Measurements from ENCODE around the gene AADAT.

DNA sequence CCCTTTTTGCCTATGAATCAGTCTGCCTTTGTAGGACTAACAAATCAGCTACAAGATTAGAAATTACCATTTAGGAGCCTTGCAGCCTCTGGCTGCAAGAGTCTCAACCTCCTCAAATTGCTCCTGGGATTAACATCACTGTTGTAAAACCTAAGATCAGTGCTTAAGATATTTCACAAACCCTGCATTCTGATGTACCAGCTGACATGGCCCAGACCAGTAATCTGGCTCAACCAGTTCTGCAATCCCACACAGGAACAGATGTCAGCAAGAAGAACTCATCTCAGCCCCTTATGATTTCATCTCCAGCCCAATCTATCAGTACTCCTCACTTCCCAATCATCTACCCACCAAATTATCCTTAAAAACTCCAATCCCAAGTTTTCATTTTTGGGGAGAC is 32.5 kb upstream of the AADAT start:
- TF ChIP-seq, protein P1, sequence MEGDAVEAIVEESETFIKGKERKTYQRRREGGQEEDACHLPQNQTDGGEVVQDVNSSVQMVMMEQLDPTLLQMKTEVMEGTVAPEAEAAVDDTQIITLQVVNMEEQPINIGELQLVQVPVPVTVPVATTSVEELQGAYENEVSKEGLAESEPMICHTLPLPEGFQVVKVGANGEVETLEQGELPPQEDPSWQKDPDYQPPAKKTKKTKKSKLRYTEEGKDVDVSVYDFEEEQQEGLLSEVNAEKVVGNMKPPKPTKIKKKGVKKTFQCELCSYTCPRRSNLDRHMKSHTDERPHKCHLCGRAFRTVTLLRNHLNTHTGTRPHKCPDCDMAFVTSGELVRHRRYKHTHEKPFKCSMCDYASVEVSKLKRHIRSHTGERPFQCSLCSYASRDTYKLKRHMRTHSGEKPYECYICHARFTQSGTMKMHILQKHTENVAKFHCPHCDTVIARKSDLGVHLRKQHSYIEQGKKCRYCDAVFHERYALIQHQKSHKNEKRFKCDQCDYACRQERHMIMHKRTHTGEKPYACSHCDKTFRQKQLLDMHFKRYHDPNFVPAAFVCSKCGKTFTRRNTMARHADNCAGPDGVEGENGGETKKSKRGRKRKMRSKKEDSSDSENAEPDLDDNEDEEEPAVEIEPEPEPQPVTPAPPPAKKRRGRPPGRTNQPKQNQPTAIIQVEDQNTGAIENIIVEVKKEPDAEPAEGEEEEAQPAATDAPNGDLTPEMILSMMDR (IDR thresholded peaks at IDR 0.05; ENCODE audit: low read depth, low read length, poor library complexity, severe bottlenecking), result no peak
- TF ChIP-seq EZH2phosphoT487 (IDR thresholded peaks at IDR 0.05; ENCODE audit: borderline replicate concordance, low read length), result no peak

All from DOHH2 (cell line).